HepG2 (cell line): ENCODE measurements around the gene CTXN1. TPM values are rescaled to one million over a fixed set of nuclear protein-coding genes. Genes with fewer than 3 reads are reported as not detected.

Experiments
- ATAC-seq: fragments of 200-7000 bp; cut with Tn5 transposase; 3 replicates; pipeline ENCODE4 v1.9.1; 2020; ENCODE audit warnings: mild to moderate bottlenecking, moderate library complexity
- BruUV-seq: library from RNA; stranded (reverse); fragments of 400-500 nt; replicated peaks from 2 replicates; lab custom pipeline; 2021; lab: Mats Ljungman, UMichigan
- CTCF ChIA-PET: fragments of 300-600 bp; formaldehyde crosslinking; extraction: SDS; loops from one replicate; lab custom pipeline; 2021; ENCODE audit warnings: low total read pairs, inconsistent platforms, low intra/inter-chr PET ratio; lab: Yijun Ruan, JAX
- POLR2A ChIA-PET: fragments of 350-600 bp; sonication (Branson Sonifier 250); formaldehyde crosslinking; loops from one replicate; lab custom pipeline; 2020; ENCODE audit warnings: antibody characterized with exemption, inconsistent platforms; lab: Yijun Ruan, JAX
- DNase-seq: peaks from one replicate; pipeline ENCODE4 v3.0.0-alpha.2; 2015; ENCODE audit warnings: low spot score
- FAIRE-seq: peaks from 3 replicates; lab custom pipeline; 2011; peaks lifted over from hg19 to GRCh38; lab: Jason Lieb, UNC
- H2AFZ ChIP-seq: one replicate; pipeline ENCODE4 v1.6.1; 2011; ENCODE audit warnings: low read length, inconsistent platforms
- H3K27ac ChIP-seq: fragments of 300-600 bp; 3 replicates; pipeline ENCODE4 v1.8.0; 2011; ENCODE audit warnings: mixed run types, mild to moderate bottlenecking, mixed read lengths, low read length, inconsistent platforms; ENCODE audit not compliant: insufficient read depth; ENCODE audit errors: extremely low read length
- H3K27me3 ChIP-seq, 2 experiments: fragments of 200-600 bp in 1 of 2; 2 replicates in 1 of 2; 3 replicates in 1 of 2; pipeline versions ENCODE4 v1.6.0 to v1.8.0; 2011; ENCODE audit warnings: low read length in 2 of 2, mild to moderate bottlenecking in 2 of 2, moderate library complexity in 2 of 2, inconsistent platforms in 1 of 2; ENCODE audit not compliant: insufficient read depth in 2 of 2, control insufficient read depth in 1 of 2
- H3K36me3 ChIP-seq, 2 experiments: fragments of 200-600 bp in 1 of 2; replicated peaks in 1 of 2; 2 replicates in 1 of 2; 3 replicates in 1 of 2; pipeline versions ENCODE4 v1.5.1 to v1.8.0; 2011; ENCODE audit warnings: low read length in 2 of 2, inconsistent platforms in 1 of 2; ENCODE audit not compliant: insufficient read depth in 2 of 2, control insufficient read depth in 1 of 2
- H3K4me1 ChIP-seq: 2 replicates; pipeline ENCODE4 v1.5.1; 2012; ENCODE audit warnings: low read length, inconsistent platforms; ENCODE audit not compliant: insufficient read depth
- H3K4me2 ChIP-seq: 2 replicates; pipeline ENCODE4 v1.6.0; 2011; ENCODE audit warnings: low read depth, low read length, inconsistent platforms
- H3K4me3 ChIP-seq, 3 experiments: fragments of 200-600 bp in 1 of 3; sonication (generic), shearing (Covaris generic) in 1 of 3; replicated peaks in 1 of 3; 2 replicates each; pipeline ENCODE4 v1.5.1; 2011 to 2016; ENCODE audit warnings: low read length in 3 of 3, inconsistent platforms in 2 of 3, low read depth in 2 of 3, mild to moderate bottlenecking in 2 of 3, control low read depth in 1 of 3, mixed read lengths in 1 of 3; ENCODE audit not compliant: insufficient read depth in 1 of 3
- H3K79me2 ChIP-seq: one replicate; pipeline ENCODE4 v1.6.1; 2011; ENCODE audit warnings: low read length, inconsistent platforms; ENCODE audit not compliant: insufficient read depth
- H3K9ac ChIP-seq: 2 replicates; pipeline ENCODE4 v1.6.0; 2011; ENCODE audit warnings: mild to moderate bottlenecking, low read depth, low read length, inconsistent platforms; ENCODE audit not compliant: insufficient read depth
- H3K9me3 ChIP-seq: 2 replicates; pipeline ENCODE4 v1.5.1; 2012; ENCODE audit warnings: mild to moderate bottlenecking, low read length
- H4K20me1 ChIP-seq: 2 replicates; pipeline ENCODE4 v1.6.0; 2011; ENCODE audit warnings: inconsistent platforms, mild to moderate bottlenecking, low read length, moderate library complexity; ENCODE audit not compliant: insufficient read depth
- PAF1 ChIP-seq: IDR thresholded peaks from 2 replicates; pipeline ENCODE4 v1.6.1; 2016; ENCODE audit warnings: missing genetic modification reagents, missing compliant biosample characterization
- PHB2 ChIP-seq: fragments of 450-650 bp; IDR thresholded peaks from 2 replicates; pipeline ENCODE4 v1.6.1; 2018; ENCODE audit not compliant: partially characterized antibody
- RFXAP ChIP-seq: sonication (generic); formaldehyde crosslinking; IDR thresholded peaks from 2 replicates; pipeline ENCODE4 v1.4.0; 2020; ENCODE audit warnings: missing genetic modification reagents, borderline replicate concordance
- TFE3 ChIP-seq: IDR thresholded peaks from 2 replicates; pipeline ENCODE4 v1.6.1; 2016
- THAP7 ChIP-seq: sonication (generic); formaldehyde crosslinking; IDR thresholded peaks from 2 replicates; pipeline ENCODE4 v1.8.1; 2023; ENCODE audit warnings: mild to moderate bottlenecking, missing genetic modification reagents
- TRIM24 ChIP-seq: sonication (generic); formaldehyde crosslinking; IDR thresholded peaks from 2 replicates; pipeline ENCODE4 v1.8.0; 2022; ENCODE audit warnings: mild to moderate bottlenecking, missing genetic modification reagents
- ZBTB1 ChIP-seq: sonication (generic); formaldehyde crosslinking; IDR thresholded peaks from 2 replicates; pipeline ENCODE4 v1.4.0; 2020; ENCODE audit warnings: missing genetic modification reagents, borderline replicate concordance
- ZNF232 ChIP-seq: sonication (generic); formaldehyde crosslinking; IDR thresholded peaks from 2 replicates; pipeline ENCODE4 v1.4.0; 2020; ENCODE audit warnings: missing genetic modification reagents, borderline replicate concordance
- ZNF564 ChIP-seq: sonication (generic); formaldehyde crosslinking; IDR thresholded peaks from 2 replicates; pipeline ENCODE4 v1.8.1; 2023; ENCODE audit warnings: mild to moderate bottlenecking, missing genetic modification reagents
- ZNF775 ChIP-seq: sonication (generic); formaldehyde crosslinking; IDR thresholded peaks from 2 replicates; pipeline ENCODE4 v1.4.0; 2020; ENCODE audit warnings: missing genetic modification reagents, mild to moderate bottlenecking, moderate library complexity, borderline replicate concordance
- ZNF883 ChIP-seq: sonication (generic); formaldehyde crosslinking; IDR thresholded peaks from 2 replicates; pipeline ENCODE4 v1.5.1; 2020; ENCODE audit warnings: mild to moderate bottlenecking, missing genetic modification reagents; ENCODE audit errors: not compliant biosample characterization
- ZSCAN22 ChIP-seq: sonication (generic); formaldehyde crosslinking; IDR thresholded peaks from 2 replicates; pipeline ENCODE4 v1.4.0; 2020; ENCODE audit warnings: mild to moderate bottlenecking, missing genetic modification reagents
- WGBS: methylation state at CpG from one replicate; pipeline ENCODE4 v1.1.6; 2017; ENCODE audit warnings: low lambda C conversion rate; 5-methylcytosine and 5-hydroxymethylcytosine counted together
- in situ Hi-C: cut with HindIII; loops from 2 replicates; pipeline ENCODE4 v1.10.0; 2017; ENCODE audit warnings: low pct_unique_long_range_greater_than_20kb; ENCODE audit not compliant: extremely low pct_ligation_motif_present
- intact Hi-C: fragments of 100-400 bp; cut with micrococcal nuclease; formaldehyde crosslinking; loops from one replicate; pipeline ENCODE4 v1.10.0; 2022; ENCODE audit not compliant: unreplicated experiment
- polyA plus RNA-seq, 8 experiments: library from polyadenylated mRNA; depleted of rRNA in 3 of 8; stranded (reverse) in 7 of 8; unstranded in 1 of 8; fragments of >200 nt; fragmentation: Illumina TruSeq in 4 of 8; extraction: Trizol in 4 of 8; gene quantifications; 2 replicates each; pipeline versions ENCODE4 v1.2.1 to v1.2.3, GENCODE V29; 2011 to 2016; ENCODE audit warnings: low read depth in 4 of 8, missing spikeins in 1 of 8, mixed read lengths in 1 of 8; ENCODE audit not compliant: insufficient read depth in 1 of 8
- total RNA-seq, 5 experiments: library from RNA; depleted of rRNA; stranded (reverse); fragments of >200 nt; fragmentation: Illumina TruSeq; extraction: Trizol; gene quantifications; 2 replicates each; pipeline ENCODE4 v1.2.3, GENCODE V29; 2016; ENCODE audit warnings: low read depth in 1 of 5
- TF ChIP-seq, protein P1 (sequence below): sonication (generic); formaldehyde crosslinking; IDR thresholded peaks from 2 replicates; pipeline ENCODE4 v1.5.0; 2020; ENCODE audit warnings: missing genetic modification reagents, mild to moderate bottlenecking, borderline replicate concordance

CTXN1 gene
- total and polyA plus RNA-seq, 2 of the 13 experiments (the other 11 are each of a cell fraction or from before 2014, with no cell fraction given) = 0.11 TPM; not detected in 1

GRCh38 chr19:7908078-7908699 lies 17.7 kb downstream of the CTXN1 start:
- peaks cover 23% of the 10 kb centered on the region for H3K79me2 ChIP-seq
- no peak for FAIRE-seq
- no peak for DNase-seq
- TF ChIP-seq THAP7 (CRISPR knock-in tag) (no peak), PAF1 (CRISPR knock-in tag) (no peak), ZSCAN22 (CRISPR knock-in tag) (no peak), PHB2 (no peak), ZBTB1 (no peak), ZNF883 (no peak), ZNF564 (no peak), ZNF775 (CRISPR knock-in tag) (no peak), RFXAP (CRISPR knock-in tag) (no peak), ZNF232 (CRISPR knock-in tag) (no peak), TRIM24 (CRISPR knock-in tag) (no peak), TFE3 (CRISPR knock-in tag) (no peak)
- TF ChIP-seq, protein P1, sequence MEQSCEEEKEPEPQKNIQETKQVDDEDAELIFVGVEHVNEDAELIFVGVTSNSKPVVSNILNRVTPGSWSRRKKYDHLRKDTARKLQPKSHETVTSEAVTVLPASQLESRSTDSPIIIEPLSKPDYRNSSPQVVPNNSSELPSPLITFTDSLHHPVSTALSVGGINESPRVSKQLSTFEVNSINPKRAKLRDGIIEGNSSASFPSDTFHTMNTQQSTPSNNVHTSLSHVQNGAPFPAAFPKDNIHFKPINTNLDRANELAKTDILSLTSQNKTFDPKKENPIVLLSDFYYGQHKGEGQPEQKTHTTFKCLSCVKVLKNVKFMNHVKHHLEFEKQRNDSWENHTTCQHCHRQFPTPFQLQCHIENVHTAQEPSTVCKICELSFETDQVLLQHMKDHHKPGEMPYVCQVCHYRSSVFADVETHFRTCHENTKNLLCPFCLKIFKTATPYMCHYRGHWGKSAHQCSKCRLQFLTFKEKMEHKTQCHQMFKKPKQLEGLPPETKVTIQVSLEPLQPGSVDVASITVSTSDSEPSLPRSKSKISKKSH (CRISPR knock-in tag) = no peak

More at GRCh38 chr19:7908078-7908699, 17.7 kb downstream of the CTXN1 start:
- H3K27ac ChIP-seq = no peak overlapping the region
- H3K36me3 ChIP-seq = peaks cover 4 to 28% of the 10 kb centered on the region in 2 experiments; a peak in 4 of 5 replicates
- ChIA-PET CTCF (no interaction called here), POLR2A (interaction anchor here (1.0 to 3.4 kb wide), 2 partner anchors 11 to 40 kb away, joined by 3 to 24 read pairs; partner anchors contain the start of gene SNAPC2)
- H4K20me1 ChIP-seq = peaks cover 13% of the 10 kb centered on the region; the same call in 1 of the 2 replicates
- WGBS = 98% methylated on average over 14 of the region's 14 CpGs
- H3K27me3 ChIP-seq = no peaks in the 10 kb centered on the region; a peak in 1 of 5 replicates
- intact Hi-C loops (no loop called here), in situ Hi-C loops (no loop called here)
- no peak overlapping the region for H3K4me3 ChIP-seq
- H3K4me2 ChIP-seq = no peak overlapping the region
- no peak overlapping the region for H3K9ac ChIP-seq
- H3K4me1 ChIP-seq = peaks cover 22% of the 10 kb centered on the region
- no peak overlapping the region for H2AFZ ChIP-seq
- ATAC-seq = no peak
- no TSS peak for BruUV-seq
- H3K9me3 ChIP-seq = no peaks in the 10 kb centered on the region
